ENCODE results near the gene OSTN. TPM values are rescaled to one million over a fixed set of nuclear protein-coding genes. Genes with fewer than 3 reads are reported as not detected.
"Not testable (repeated sequence)": the region's sequence is repeated elsewhere in the genome, so short reads cannot be mapped to it uniquely, and the experiment has no call there.

The OSTN gene
- polyA plus RNA-seq, 1 experiment, result not detected

- POLR2A ChIA-PET, result no interaction called here
- no peak overlapping the region for H3K4me3 ChIP-seq (ENCODE audit: low read depth, low read length)
- CTCF ChIA-PET, result no interaction called here
- no peak for DNase-seq (ENCODE audit: low read depth)
- no peaks in the 10 kb centered on the region for H3K36me3 ChIP-seq (ENCODE audit: control insufficient read depth, insufficient read depth, low read length)
- TF ChIP-seq, protein P1, sequence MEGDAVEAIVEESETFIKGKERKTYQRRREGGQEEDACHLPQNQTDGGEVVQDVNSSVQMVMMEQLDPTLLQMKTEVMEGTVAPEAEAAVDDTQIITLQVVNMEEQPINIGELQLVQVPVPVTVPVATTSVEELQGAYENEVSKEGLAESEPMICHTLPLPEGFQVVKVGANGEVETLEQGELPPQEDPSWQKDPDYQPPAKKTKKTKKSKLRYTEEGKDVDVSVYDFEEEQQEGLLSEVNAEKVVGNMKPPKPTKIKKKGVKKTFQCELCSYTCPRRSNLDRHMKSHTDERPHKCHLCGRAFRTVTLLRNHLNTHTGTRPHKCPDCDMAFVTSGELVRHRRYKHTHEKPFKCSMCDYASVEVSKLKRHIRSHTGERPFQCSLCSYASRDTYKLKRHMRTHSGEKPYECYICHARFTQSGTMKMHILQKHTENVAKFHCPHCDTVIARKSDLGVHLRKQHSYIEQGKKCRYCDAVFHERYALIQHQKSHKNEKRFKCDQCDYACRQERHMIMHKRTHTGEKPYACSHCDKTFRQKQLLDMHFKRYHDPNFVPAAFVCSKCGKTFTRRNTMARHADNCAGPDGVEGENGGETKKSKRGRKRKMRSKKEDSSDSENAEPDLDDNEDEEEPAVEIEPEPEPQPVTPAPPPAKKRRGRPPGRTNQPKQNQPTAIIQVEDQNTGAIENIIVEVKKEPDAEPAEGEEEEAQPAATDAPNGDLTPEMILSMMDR (IDR thresholded peaks at IDR 0.05; ENCODE audit: insufficient read depth, low read depth, low read length), result no peak
- H3K27me3 ChIP-seq (ENCODE audit: control insufficient read depth, insufficient read depth, low read length), result no peaks in the 10 kb centered on the region
Measured at GRCh38 chr3:191262650-191263049, 63.6 kb downstream of the OSTN start.

GRCh38 chr3:191263365-191263764, 64.3 kb downstream of the OSTN start:
- TF ChIP-seq, protein P1 (IDR thresholded peaks at IDR 0.05; ENCODE audit: insufficient read depth, low read depth, low read length), result no peak
- Histone ChIP-seq H3K36me3 (ENCODE audit: control insufficient read depth, insufficient read depth, low read length) (no peaks in the 10 kb centered on the region), H3K27me3 (ENCODE audit: control insufficient read depth, insufficient read depth, low read length) (no peaks in the 10 kb centered on the region), H3K4me3 (ENCODE audit: low read depth, low read length) (no peak overlapping the region)
- ChIA-PET POLR2A (no interaction called here), CTCF (no interaction called here)
- DNase-seq (ENCODE audit: low read depth), result no peak

GRCh38 chr3:191263850-191264249, 64.8 kb downstream of the OSTN start:
- ChIA-PET POLR2A (no interaction called here), CTCF (no interaction called here)
- no peak for DNase-seq (ENCODE audit: low read depth)
- TF ChIP-seq, protein P1 (IDR thresholded peaks at IDR 0.05; ENCODE audit: insufficient read depth, low read depth, low read length), result no peak
- Histone ChIP-seq H3K27me3 (ENCODE audit: control insufficient read depth, insufficient read depth, low read length) (no peaks in the 10 kb centered on the region), H3K4me3 (ENCODE audit: low read depth, low read length) (no peak overlapping the region), H3K36me3 (ENCODE audit: control insufficient read depth, insufficient read depth, low read length) (no peaks in the 10 kb centered on the region)

- CTCF ChIA-PET, result interaction anchor here (1.2 to 1.5 kb wide), 2 partner anchors 13 to 23 kb away, joined by 3 read pairs; no protein-coding TSS in a partner anchor
- Histone ChIP-seq H3K36me3 (ENCODE audit: control insufficient read depth, insufficient read depth, low read length) (no peaks in the 10 kb centered on the region), H3K27me3 (ENCODE audit: control insufficient read depth, insufficient read depth, low read length) (no peaks in the 10 kb centered on the region), H3K4me3 (ENCODE audit: low read depth, low read length) (no peak overlapping the region)
- no peak for DNase-seq (ENCODE audit: low read depth)
- TF ChIP-seq, protein P1 (IDR thresholded peaks at IDR 0.05; ENCODE audit: insufficient read depth, low read depth, low read length), result no peak
- POLR2A ChIA-PET, result no interaction called here
Measured at GRCh38 chr3:191268737-191269136, 69.7 kb downstream of the OSTN start.

GRCh38 chr3:191269289-191270085, 70.4 kb downstream of the OSTN start:
- Histone ChIP-seq H3K27me3 (ENCODE audit: control insufficient read depth, insufficient read depth, low read length) (no peaks in the 10 kb centered on the region), H3K36me3 (ENCODE audit: control insufficient read depth, insufficient read depth, low read length) (no peaks in the 10 kb centered on the region), H3K4me3 (ENCODE audit: low read depth, low read length) (no peak overlapping the region)
- ChIA-PET CTCF (interaction anchor here (0.7 to 1.5 kb wide), 5 partner anchors 13 to 760 kb away, joined by 3 to 4 read pairs (median 3); no protein-coding TSS in a partner anchor), POLR2A (no interaction called here)
- TF ChIP-seq, protein P1 (IDR thresholded peaks at IDR 0.05; ENCODE audit: insufficient read depth, low read depth, low read length), result no peak
- DNase-seq (ENCODE audit: low read depth), result no peak

DNA sequence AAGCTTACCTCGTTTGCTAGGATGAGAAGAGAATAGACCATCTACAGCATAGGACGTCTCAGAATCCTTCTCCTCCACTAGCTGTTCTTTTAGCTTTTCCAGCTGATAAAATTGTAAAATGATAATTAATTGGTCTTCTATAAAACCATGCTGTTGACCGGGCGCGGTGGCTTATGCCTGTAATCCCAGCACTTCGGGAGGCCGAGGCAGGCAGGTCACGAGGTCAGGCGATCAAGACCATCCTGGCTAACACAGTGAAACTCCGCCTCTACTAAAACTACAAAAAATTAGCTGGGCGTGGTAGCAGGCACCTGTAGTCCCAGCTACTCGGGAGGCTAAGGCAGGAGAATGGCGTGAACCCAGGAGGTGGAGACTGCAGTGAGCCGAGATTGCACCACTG, 76.2 kb downstream of the OSTN start:
- POLR2A ChIA-PET; H3K27me3 ChIP-seq (ENCODE audit: control insufficient read depth, insufficient read depth, low read length); DNase-seq (ENCODE audit: low read depth); H3K4me3 ChIP-seq (ENCODE audit: low read depth, low read length); H3K36me3 ChIP-seq (ENCODE audit: control insufficient read depth, insufficient read depth, low read length): not testable (repeated sequence)
- CTCF ChIA-PET, result interaction anchor here (1.4 kb wide), 1 partner anchor 8 kb away, joined by 4 read pairs; no protein-coding TSS in a partner anchor
